NB4 (cell line): Measurements from ENCODE around the gene RRP1B.
"Not testable (repeated sequence)": the region's sequence is repeated elsewhere in the genome, so short reads cannot be mapped to it uniquely, and the experiment has no call there.

ENCODE experiments used
- DNase-seq: peaks from one replicate; pipeline ENCODE4 v3.0.0; 2010; ENCODE audit warnings: low read depth
- H3K4me3 ChIP-seq: one replicate; pipeline ENCODE4 v1.5.1; 2011; ENCODE audit warnings: mild to moderate bottlenecking, low read depth, low read length, moderate library complexity
- CTCF ChIP-seq: IDR thresholded peaks from one replicate; pipeline ENCODE4 v1.5.1; 2012; ENCODE audit warnings: low read depth, low read length
- MAX ChIP-seq: IDR thresholded peaks from 2 replicates; pipeline ENCODE4 v1.6.1; 2011; ENCODE audit warnings: low read depth, low read length
- MYC ChIP-seq: IDR thresholded peaks from 2 replicates; pipeline ENCODE4 v1.6.1; 2011; ENCODE audit warnings: low read depth, low read length
- POLR2A ChIP-seq: IDR thresholded peaks from 2 replicates; pipeline ENCODE4 v1.6.1; 2011; ENCODE audit warnings: mild to moderate bottlenecking; ENCODE audit not compliant: insufficient read length; ENCODE audit errors: extremely low read depth

RRP1B gene

GRCh38 chr21:43697758-43698643 lies 38.6 kb downstream of the RRP1B start:
- no peak overlapping the region for H3K4me3 ChIP-seq
- TF ChIP-seq POLR2A (no peak), MYC (no peak), MAX (no peak), CTCF (no peak)
- DNase-seq, result no peak

- not testable (repeated sequence) for H3K4me3 ChIP-seq, DNase-seq
Measured at GRCh38 chr21:43699492-43699777, 40.1 kb downstream of the RRP1B start.

- TF ChIP-seq MAX (no peak), MYC (no peak), POLR2A (no peak), CTCF (no peak)
- H3K4me3 ChIP-seq, result no peak overlapping the region
- DNase-seq, result no peak
Measured at GRCh38 chr21:43699933-43700599, 40.7 kb downstream of the RRP1B start.

- TF ChIP-seq MYC (no peak), MAX (no peak), POLR2A (no peak), CTCF (no peak)
- H3K4me3 ChIP-seq, result no peak overlapping the region
- peak; percentile 23 for DNase-seq
Measured at GRCh38 chr21:43701936-43702784, 42.8 kb downstream of the RRP1B start.

- TF ChIP-seq MAX (no peak), POLR2A (no peak), MYC (no peak), CTCF (no peak)
- DNase-seq, result peak; percentile 25
- H3K4me3 ChIP-seq, result peak overlapping the region; percentile 1
Measured at GRCh38 chr21:43702785-43703034, 43.4 kb downstream of the RRP1B start.
